Measurements from ENCODE around the gene TUT4.

Gene TUT4

GRCh38 chr1:52416811-52417210 is 136.1 kb downstream of the TUT4 start:
- Histone ChIP-seq H3K4me3 (ENCODE audit: low read length in 2 of 2) (no peak overlapping the region), H3K79me1 (ENCODE audit: low read depth, low read length) (no peaks in the 10 kb centered on the region), H2BK120ac (ENCODE audit: low read depth, low read length) (no peak overlapping the region), H3K23ac (ENCODE audit: low read depth, low read length, poor library complexity) (no peak overlapping the region), H2BK12ac (ENCODE audit: low read length) (no peak overlapping the region), H4K91ac (ENCODE audit: low read depth, low read length, poor library complexity) (no peak overlapping the region), H4K8ac (ENCODE audit: low read depth, low read length) (no peak overlapping the region), H2BK15ac (ENCODE audit: low read length) (no peak overlapping the region), H3K14ac (ENCODE audit: low read length) (no peak overlapping the region), H3K27me3 (ENCODE audit: control insufficient read depth in 3 of 3, insufficient read depth in 3 of 3, low read depth in 1 of 3, low read length in 3 of 3) (no peaks in the 10 kb centered on the region), H3K9me3 (replicated peaks in 1 of 2; ENCODE audit: control insufficient read depth in 2 of 2, insufficient read depth in 1 of 2, low read depth in 1 of 2, low read length in 2 of 2) (no peaks in the 10 kb centered on the region), H2AK5ac (ENCODE audit: low read depth, low read length) (no peak overlapping the region), H2AFZ (ENCODE audit: low read length) (no peak overlapping the region), H2BK5ac (ENCODE audit: low read length) (no peak overlapping the region), H3K36me3 (replicated peaks in 1 of 2; ENCODE audit: control insufficient read depth in 2 of 2, insufficient read depth in 2 of 2, low read length in 2 of 2) (peaks cover 22 to 99% of the 10 kb centered on the region in 2 donors), H3K9ac (ENCODE audit: low read depth, low read length, poor library complexity) (no peak overlapping the region), H3K4ac (ENCODE audit: low read length) (no peak overlapping the region), H3K4me1 (ENCODE audit: control insufficient read depth in 2 of 2, insufficient read depth in 1 of 2, low read depth in 1 of 2, low read length in 2 of 2) (no peaks in the 10 kb centered on the region), H3K18ac (ENCODE audit: low read length) (no peak overlapping the region), H3K27ac (replicated peaks; ENCODE audit: low read length) (no peak overlapping the region), H3K4me2 (ENCODE audit: insufficient read depth, low read length, poor library complexity, severe bottlenecking) (no peak overlapping the region)
- no CpG with 5 or more reads among the region's 2 CpGs for WGBS, 2 donors (ENCODE audit: extremely low coverage in 2 of 2, insufficient read length in 2 of 2, insufficient replicate concordance in 1 of 2)
- no peak for DNase-seq (ENCODE audit: low spot score)

DNA sequence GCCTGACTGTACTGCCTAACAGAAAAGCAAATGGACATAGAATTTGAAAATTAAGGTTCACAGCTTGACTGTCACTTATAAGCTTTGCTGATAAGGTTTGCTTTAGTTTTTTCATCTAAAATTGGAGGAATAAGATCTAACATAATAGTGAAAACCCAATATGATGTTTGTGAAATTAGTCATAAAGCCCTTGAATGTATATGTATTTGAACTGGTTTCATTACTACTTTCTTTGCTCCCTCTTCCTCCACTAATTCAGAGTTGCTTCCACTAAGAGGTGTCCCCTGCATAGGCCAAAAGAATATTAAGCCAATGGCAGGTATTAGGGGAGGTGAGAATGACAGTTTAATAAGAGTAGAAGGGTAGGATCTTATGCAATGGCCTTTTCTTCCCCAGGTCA is 137.9 kb downstream of the TUT4 start:
- Histone ChIP-seq H3K4me3 (ENCODE audit: low read length in 2 of 2) (no peak overlapping the region), H3K4ac (ENCODE audit: low read length) (no peak overlapping the region), H2BK15ac (ENCODE audit: low read length) (no peak overlapping the region), H3K27ac (replicated peaks; ENCODE audit: low read length) (no peak overlapping the region), H3K23ac (ENCODE audit: low read depth, low read length, poor library complexity) (no peak overlapping the region), H2BK12ac (ENCODE audit: low read length) (no peak overlapping the region), H2BK5ac (ENCODE audit: low read length) (no peak overlapping the region), H2AFZ (ENCODE audit: low read length) (no peak overlapping the region), H3K36me3 (replicated peaks in 1 of 2; ENCODE audit: control insufficient read depth in 2 of 2, insufficient read depth in 2 of 2, low read length in 2 of 2) (peaks cover 25 to 98% of the 10 kb centered on the region in 2 donors), H4K8ac (ENCODE audit: low read depth, low read length) (no peak overlapping the region), H3K9ac (ENCODE audit: low read depth, low read length, poor library complexity) (no peak overlapping the region), H3K9me3 (replicated peaks in 1 of 2; ENCODE audit: control insufficient read depth in 2 of 2, insufficient read depth in 1 of 2, low read depth in 1 of 2, low read length in 2 of 2) (no peaks in the 10 kb centered on the region), H3K4me1 (ENCODE audit: control insufficient read depth in 2 of 2, insufficient read depth in 1 of 2, low read depth in 1 of 2, low read length in 2 of 2) (no peaks in the 10 kb centered on the region), H3K14ac (ENCODE audit: low read length) (no peak overlapping the region), H3K18ac (ENCODE audit: low read length) (no peak overlapping the region), H3K4me2 (ENCODE audit: insufficient read depth, low read length, poor library complexity, severe bottlenecking) (no peak overlapping the region), H3K27me3 (ENCODE audit: control insufficient read depth in 3 of 3, insufficient read depth in 3 of 3, low read depth in 1 of 3, low read length in 3 of 3) (no peaks in the 10 kb centered on the region), H2BK120ac (ENCODE audit: low read depth, low read length) (no peak overlapping the region), H4K91ac (ENCODE audit: low read depth, low read length, poor library complexity) (no peak overlapping the region), H3K79me1 (ENCODE audit: low read depth, low read length) (no peaks in the 10 kb centered on the region), H2AK5ac (ENCODE audit: low read depth, low read length) (no peak overlapping the region)
- no peak for DNase-seq (ENCODE audit: low spot score)

- peaks cover 30 to 99% of the 10 kb centered on the region in 2 donors for H3K36me3 ChIP-seq (replicated peaks in 1 of 2; ENCODE audit: control insufficient read depth in 2 of 2, insufficient read depth in 2 of 2, low read length in 2 of 2)
- H2BK15ac ChIP-seq (ENCODE audit: low read length), result no peak overlapping the region
- H3K27ac ChIP-seq (replicated peaks; ENCODE audit: low read length), result no peak overlapping the region
Measured at GRCh38 chr1:52413410-52413989, 139.4 kb downstream of the TUT4 start.

GRCh38 chr1:52404975-52405338 is 147.9 kb downstream of the TUT4 start:
- H3K4me1 ChIP-seq (ENCODE audit: control insufficient read depth in 2 of 2, insufficient read depth in 1 of 2, low read depth in 1 of 2, low read length in 2 of 2), result peaks cover 1 to 8% of the 10 kb centered on the region in 2 donors
- no peak overlapping the region for H2BK120ac ChIP-seq (ENCODE audit: low read depth, low read length)
- H3K79me1 ChIP-seq (ENCODE audit: low read depth, low read length), result peaks cover 2% of the 10 kb centered on the region
- peak overlapping the region; percentile 52 for H3K27ac ChIP-seq (replicated peaks; ENCODE audit: low read length)
- H2AFZ ChIP-seq (ENCODE audit: low read length), result peak overlapping the region; percentile 90
- no peak overlapping the region for H3K18ac ChIP-seq (ENCODE audit: low read length)
- H2BK5ac ChIP-seq (ENCODE audit: low read length), result no peak overlapping the region
- H3K14ac ChIP-seq (ENCODE audit: low read length), result no peak overlapping the region
- no peak overlapping the region for H3K23ac ChIP-seq (ENCODE audit: low read depth, low read length, poor library complexity)
- no peak overlapping the region for H2BK15ac ChIP-seq (ENCODE audit: low read length)
- DNase-seq (ENCODE audit: low spot score), result no peak
- H3K27me3 ChIP-seq (ENCODE audit: control insufficient read depth in 3 of 3, insufficient read depth in 3 of 3, low read depth in 1 of 3, low read length in 3 of 3), result no peaks in the 10 kb centered on the region
- peak overlapping the region; percentile 56 for H3K4me2 ChIP-seq (ENCODE audit: insufficient read depth, low read length, poor library complexity, severe bottlenecking)
- no peak overlapping the region for H2AK5ac ChIP-seq (ENCODE audit: low read depth, low read length)
- peak overlapping the region; percentile 81 to 87 for H3K4me3 ChIP-seq (ENCODE audit: low read length in 2 of 2)
- no peak overlapping the region for H3K4ac ChIP-seq (ENCODE audit: low read length)
- H3K36me3 ChIP-seq (replicated peaks in 1 of 2; ENCODE audit: control insufficient read depth in 2 of 2, insufficient read depth in 2 of 2, low read length in 2 of 2), result peaks cover 23 to 73% of the 10 kb centered on the region in 2 donors
- no peak overlapping the region for H2BK12ac ChIP-seq (ENCODE audit: low read length)
- peak overlapping the region; percentile 68 for H3K9ac ChIP-seq (ENCODE audit: low read depth, low read length, poor library complexity)
- H4K91ac ChIP-seq (ENCODE audit: low read depth, low read length, poor library complexity), result no peak overlapping the region
- H3K9me3 ChIP-seq (replicated peaks in 1 of 2; ENCODE audit: control insufficient read depth in 2 of 2, insufficient read depth in 1 of 2, low read depth in 1 of 2, low read length in 2 of 2), result peaks cover 0 to 2% of the 10 kb centered on the region in 2 donors
- no peak overlapping the region for H4K8ac ChIP-seq (ENCODE audit: low read depth, low read length)
- no CpG with 5 or more reads among the region's 8 CpGs for WGBS, 2 donors (ENCODE audit: extremely low coverage in 2 of 2, insufficient read length in 2 of 2, insufficient replicate concordance in 1 of 2)

More at GRCh38 chr1:52413410-52413989, 139.4 kb downstream of the TUT4 start:
- no peak overlapping the region for H4K8ac ChIP-seq (ENCODE audit: low read depth, low read length)
- DNase-seq (ENCODE audit: low spot score), result no peak
- H3K9ac ChIP-seq (ENCODE audit: low read depth, low read length, poor library complexity), result no peak overlapping the region
- no peak overlapping the region for H4K91ac ChIP-seq (ENCODE audit: low read depth, low read length, poor library complexity)
- no peaks in the 10 kb centered on the region for H3K4me1 ChIP-seq (ENCODE audit: control insufficient read depth in 2 of 2, insufficient read depth in 1 of 2, low read depth in 1 of 2, low read length in 2 of 2)
- no peaks in the 10 kb centered on the region for H3K9me3 ChIP-seq (replicated peaks in 1 of 2; ENCODE audit: control insufficient read depth in 2 of 2, insufficient read depth in 1 of 2, low read depth in 1 of 2, low read length in 2 of 2)
- no peak overlapping the region for H3K4me3 ChIP-seq (ENCODE audit: low read length in 2 of 2)
- H3K4me2 ChIP-seq (ENCODE audit: insufficient read depth, low read length, poor library complexity, severe bottlenecking), result no peak overlapping the region
- no peaks in the 10 kb centered on the region for H3K27me3 ChIP-seq (ENCODE audit: control insufficient read depth in 3 of 3, insufficient read depth in 3 of 3, low read depth in 1 of 3, low read length in 3 of 3)
- H2AFZ ChIP-seq (ENCODE audit: low read length), result no peak overlapping the region
- no peaks in the 10 kb centered on the region for H3K79me1 ChIP-seq (ENCODE audit: low read depth, low read length)
- H3K14ac ChIP-seq (ENCODE audit: low read length), result no peak overlapping the region
- WGBS, 2 donors (ENCODE audit: extremely low coverage in 2 of 2, insufficient read length in 2 of 2, insufficient replicate concordance in 1 of 2), result no CpG with 5 or more reads among the region's 10 CpGs
- no peak overlapping the region for H2AK5ac ChIP-seq (ENCODE audit: low read depth, low read length)
- no peak overlapping the region for H3K18ac ChIP-seq (ENCODE audit: low read length)
- H2BK5ac ChIP-seq (ENCODE audit: low read length), result no peak overlapping the region
- no peak overlapping the region for H3K23ac ChIP-seq (ENCODE audit: low read depth, low read length, poor library complexity)
- H2BK12ac ChIP-seq (ENCODE audit: low read length), result no peak overlapping the region
- no peak overlapping the region for H2BK120ac ChIP-seq (ENCODE audit: low read depth, low read length)
- no peak overlapping the region for H3K4ac ChIP-seq (ENCODE audit: low read length)

Measured in neuronal stem cell (in vitro differentiated cells).